A673 (cell line): ENCODE data around the gene DLGAP1. TPM values are rescaled to one million over a fixed set of nuclear protein-coding genes. Genes with fewer than 3 reads are reported as not detected.
A peak's percentile ranks its signal among the peaks of the same experiment; 100 is the strongest.

Source experiments
- BruUV-seq: library from RNA; stranded (reverse); fragments of 400-500 nt; replicated peaks from 2 replicates; lab custom pipeline; 2021; lab: Mats Ljungman, UMichigan
- CTCF ChIA-PET: fragments of 300-600 bp; sonication (Branson Sonifier 250); formaldehyde crosslinking; loops from one replicate; lab custom pipeline; 2022; ENCODE audit warnings: antibody characterized with exemption; lab: Charles Lee
- POLR2A ChIA-PET: fragments of 300-600 bp; sonication (Branson Sonifier 250); formaldehyde crosslinking; loops from one replicate; lab custom pipeline; 2022; ENCODE audit warnings: antibody characterized with exemption; ENCODE audit not compliant: low non-redundant PET; lab: Charles Lee
- DNase-seq: peaks from one replicate; pipeline ENCODE4 v3.0.0-alpha.2; 2015; ENCODE audit warnings: low spot score
- H3K27ac ChIP-seq: fragments of 200-600 bp; sonication (generic); 2 replicates; pipeline ENCODE4 v1.5.1; 2016; ENCODE audit warnings: mixed run types, low read depth, mild to moderate bottlenecking, mixed read lengths, antibody characterized with exemption, low read length; ENCODE audit not compliant: poor library complexity, severe bottlenecking
- H3K27me3 ChIP-seq: fragments of 200-600 bp; sonication (generic); replicated peaks from 2 replicates; pipeline ENCODE4 v1.6.1; 2017; ENCODE audit warnings: mixed run types, low read depth, mild to moderate bottlenecking, mixed read lengths, antibody characterized with exemption, low read length; ENCODE audit not compliant: insufficient read depth, poor library complexity
- H3K36me3 ChIP-seq: fragments of 200-600 bp; sonication (generic); 2 replicates; pipeline ENCODE4 v1.6.1; 2016; ENCODE audit warnings: mixed run types, mild to moderate bottlenecking, mixed read lengths, antibody characterized with exemption, low read length; ENCODE audit not compliant: insufficient read depth, poor library complexity, severe bottlenecking
- H3K4me1 ChIP-seq: fragments of 200-600 bp; sonication (generic); 2 replicates; pipeline ENCODE4 v1.6.1; 2017; ENCODE audit warnings: mixed run types, mild to moderate bottlenecking, mixed read lengths, antibody characterized with exemption, low read length; ENCODE audit not compliant: insufficient read depth, poor library complexity, severe bottlenecking
- H3K4me3 ChIP-seq: fragments of 200-600 bp; sonication (generic); 2 replicates; pipeline ENCODE4 v1.5.1; 2016; ENCODE audit warnings: low read depth, mixed run types, mild to moderate bottlenecking, mixed read lengths, low read length; ENCODE audit not compliant: poor library complexity, severe bottlenecking
- H3K9me3 ChIP-seq: fragments of 200-600 bp; sonication (generic); 2 replicates; pipeline ENCODE4 v1.6.1; 2016; ENCODE audit warnings: mixed run types, low read depth, mild to moderate bottlenecking, mixed read lengths, antibody characterized with exemption, low read length; ENCODE audit not compliant: poor library complexity, severe bottlenecking
- CTCF ChIP-seq: fragments of 300-800, 200-600 bp; sonication (generic); conservative IDR thresholded peaks from 2 replicates; pipeline ENCODE4 v1.5.1; 2017; ENCODE audit warnings: low read depth, mild to moderate bottlenecking, antibody characterized with exemption, low read length, moderate library complexity, mixed read lengths
- EZH2 ChIP-seq: fragments of 200-600 bp; sonication (generic); IDR thresholded peaks from 2 replicates; pipeline ENCODE4 v1.6.1; 2017; ENCODE audit warnings: borderline replicate concordance, low read depth, mild to moderate bottlenecking, mixed read lengths, antibody characterized with exemption, low read length; ENCODE audit not compliant: poor library complexity, severe bottlenecking
- intact Hi-C: fragments of 100-400 bp; cut with micrococcal nuclease; formaldehyde crosslinking; loops from one replicate; pipeline ENCODE4 v1.10.0; 2022; ENCODE audit not compliant: unreplicated experiment
- total RNA-seq: library from RNA; stranded (reverse); gene quantifications from 2 replicates; pipeline ENCODE4 v1.2.3, GENCODE V29; 2021

DLGAP1 gene
- total RNA-seq, 1 experiment from 2014 or later = 135 TPM

- Histone ChIP-seq H3K27me3 (no peaks in the 10 kb centered on the region), H3K4me3 (no peak overlapping the region), H3K9me3 (no peaks in the 10 kb centered on the region), H3K36me3 (no peaks in the 10 kb centered on the region), H3K27ac (no peak overlapping the region), H3K4me1 (no peaks in the 10 kb centered on the region)
- ChIA-PET CTCF (no interaction called here), POLR2A (no interaction called here)
- intact Hi-C loops = no loop called here
- no TSS peak for BruUV-seq
- no peak for TF ChIP-seq EZH2
- TF ChIP-seq CTCF = no peak
- no peak for DNase-seq
Observed at GRCh38 chr18:3889121-3889520, 566.0 kb downstream of the DLGAP1 start.

DNA sequence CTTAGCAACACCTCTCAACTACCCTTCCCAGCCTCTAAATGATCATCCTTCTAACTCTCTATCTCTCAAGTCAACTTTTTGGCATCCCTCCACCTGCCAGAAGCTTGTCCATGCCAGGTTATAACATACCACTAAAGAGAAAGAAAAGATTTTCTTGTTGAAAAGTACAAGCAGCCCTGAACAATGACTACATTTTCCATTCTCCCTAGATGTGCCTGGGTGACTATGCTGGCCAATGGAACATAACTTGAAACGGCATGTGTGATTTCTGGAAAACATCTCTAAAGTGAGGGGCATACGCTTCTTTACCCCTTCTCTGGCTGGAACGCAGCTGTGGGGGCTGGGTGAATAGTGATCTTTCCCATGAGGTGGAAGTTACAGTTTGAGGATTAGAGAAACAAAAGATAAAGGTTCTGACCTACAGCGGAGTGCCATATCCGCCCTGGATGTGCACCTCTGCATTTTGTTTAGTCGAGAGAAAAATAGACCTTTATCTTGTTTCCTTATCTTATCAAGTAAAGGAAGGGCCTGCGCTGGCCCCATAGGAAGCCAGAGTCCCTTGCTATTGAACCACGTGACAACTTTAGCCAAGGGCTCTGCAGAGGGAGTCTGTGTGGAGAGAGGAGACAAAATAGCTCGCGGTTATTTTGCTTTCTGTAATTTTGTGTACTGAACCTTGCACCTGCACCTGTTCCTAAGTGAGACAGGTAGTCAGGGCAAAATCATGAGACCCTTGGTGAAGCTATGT is 568.4 kb downstream of the DLGAP1 start:
- Histone ChIP-seq H3K4me3 (no peak overlapping the region), H3K27me3 (no peaks in the 10 kb centered on the region), H3K9me3 (no peaks in the 10 kb centered on the region), H3K4me1 (no peaks in the 10 kb centered on the region), H3K36me3 (no peaks in the 10 kb centered on the region), H3K27ac (no peak overlapping the region)
- no TSS peak for BruUV-seq
- POLR2A ChIA-PET = no interaction called here
- TF ChIP-seq CTCF (no peak), EZH2 (no peak)
- intact Hi-C loops = no loop called here
- CTCF ChIA-PET = no interaction called here
- no peak for DNase-seq

GRCh38 chr18:3885209-3885792 is 569.8 kb downstream of the DLGAP1 start:
- DNase-seq = peak; percentile 36
- H3K4me1 ChIP-seq = no peaks in the 10 kb centered on the region
- no peak for TF ChIP-seq EZH2
- peak; percentile 36; the same call in 1 of the 2 replicates for TF ChIP-seq CTCF
- no peak overlapping the region for H3K27ac ChIP-seq
- ChIA-PET POLR2A (no interaction called here), CTCF (interaction anchor here (0.6 kb wide), 1 partner anchor 9 kb away, joined by 4 read pairs; no protein-coding TSS in a partner anchor)
- H3K27me3 ChIP-seq = no peaks in the 10 kb centered on the region
- no peak overlapping the region for H3K4me3 ChIP-seq
- H3K9me3 ChIP-seq = no peaks in the 10 kb centered on the region
- intact Hi-C loops = no loop called here
- no TSS peak for BruUV-seq
- H3K36me3 ChIP-seq = no peaks in the 10 kb centered on the region
